Body of pancreas (tissue), 4 donors: ENCODE measurements around the gene RAB12. TPM values are rescaled to one million over a fixed set of nuclear protein-coding genes. Genes with fewer than 3 reads are reported as not detected.

ENCODE experiments used
- ATAC-seq: fragments of 150-250 bp; one replicate; pipeline ENCODE4 v1.9.1; 2016
- DNase-seq, 4 donors: peaks; one replicate each; pipeline ENCODE4 v3.0.0-alpha.2; 2019
- H3K27ac ChIP-seq, 4 donors: fragments of 200-600 bp; sonication (generic); 1 replicate in 3 of 4; 2 replicates in 1 of 4; pipeline versions ENCODE4 v1.5.1 to v1.6.1; 2016 to 2019; ENCODE audit warnings: mild to moderate bottlenecking in 1 of 4, mixed read lengths in 1 of 4, moderate library complexity in 1 of 4
- H3K27me3 ChIP-seq, 2 donors: fragments of 200-600 bp; sonication (generic); one replicate each; pipeline ENCODE4 v1.6.0; 2016; ENCODE audit warnings: mild to moderate bottlenecking in 1 of 2
- H3K36me3 ChIP-seq, 2 donors: fragments of 200-600 bp; sonication (generic); replicated peaks in 1 of 2; 2 replicates each; pipeline ENCODE4 v1.5.1; 2016; ENCODE audit warnings: low read depth in 2 of 2; ENCODE audit not compliant: insufficient read depth in 1 of 2
- H3K4me1 ChIP-seq: fragments of 200-600 bp; sonication (generic); one replicate; pipeline ENCODE4 v1.6.0; 2016
- H3K4me3 ChIP-seq, 2 donors: fragments of 200-600 bp; sonication (generic); 1 replicate in 1 of 2; 2 replicates in 1 of 2; pipeline ENCODE4 v1.5.1; 2016 to 2019
- H3K9me3 ChIP-seq, 3 donors: fragments of 200-600 bp; sonication (generic); 1 replicate in 2 of 3; 2 replicates in 1 of 3; pipeline ENCODE4 v1.5.1; 2016
- CTCF ChIP-seq, 7 experiments: fragments of 450-650 bp in 4 of 7; fragments of 200-600 bp in 3 of 7; sonication (generic) in 3 of 7; IDR thresholded peaks; one replicate each; pipeline ENCODE4 v1.5.1; 2016 to 2019; ENCODE audit warnings: antibody characterized with exemption in 7 of 7
- POLR2A ChIP-seq, 3 donors: fragments of 450-650 bp; IDR thresholded peaks; one replicate each; pipeline ENCODE4 v1.6.1; 2016; ENCODE audit warnings: antibody characterized with exemption in 3 of 3, mild to moderate bottlenecking in 2 of 3
- WGBS, 2 donors: methylation state at CpG; one replicate each; pipeline ENCODE4 v1.1.5; 2017; 5-methylcytosine and 5-hydroxymethylcytosine counted together
- intact Hi-C: fragments of 100-400 bp; cut with DNase I; formaldehyde crosslinking; loops from one replicate; pipeline ENCODE4 v1.15.1; 2023
- total RNA-seq, 2 donors: library from RNA; depleted of rRNA; stranded (reverse); fragments of >200 nt; gene quantifications; one replicate each; pipeline ENCODE4 v1.1.0, GENCODE V29; 2016

RAB12 gene
- total RNA-seq, 2 donors from 2014 or later, result 18.9 to 26.7 TPM

GRCh38 chr18:8662560-8663255 lies 53.5 kb downstream of the RAB12 start:
- WGBS, 2 donors, result 82% methylated on average over 16 to 17 of the region's 20 CpGs
- Histone ChIP-seq H3K36me3 (no peaks in the 10 kb centered on the region), H3K27ac (no peak overlapping the region), H3K27me3 (no peaks in the 10 kb centered on the region), H3K9me3 (no peaks in the 10 kb centered on the region), H3K4me1 (peaks cover 5% of the 10 kb centered on the region), H3K4me3 (no peak overlapping the region)
- ATAC-seq, result no peak
- no peak for DNase-seq
- TF ChIP-seq POLR2A (IDR thresholded peaks at IDR 0.05) (no peak), CTCF (IDR thresholded peaks at IDR 0.05) (no peak)
- intact Hi-C loops, result no loop called here

- intact Hi-C loops, result no loop called here
- DNase-seq (no peak), ATAC-seq (no peak)
- Histone ChIP-seq H3K36me3 (no peaks in the 10 kb centered on the region), H3K27me3 (no peaks in the 10 kb centered on the region), H3K4me1 (no peaks in the 10 kb centered on the region), H3K4me3 (no peak overlapping the region), H3K9me3 (no peaks in the 10 kb centered on the region), H3K27ac (no peak overlapping the region)
- 78 to 88% methylated on average over 3 of the region's 3 CpGs for WGBS, 2 donors
- TF ChIP-seq CTCF (IDR thresholded peaks at IDR 0.05), result no peak
- no peak for TF ChIP-seq POLR2A (IDR thresholded peaks at IDR 0.05)
Measured at GRCh38 chr18:8667846-8668245, 58.6 kb downstream of the RAB12 start.

- H3K27me3 ChIP-seq, result no peaks in the 10 kb centered on the region
- TF ChIP-seq POLR2A (IDR thresholded peaks at IDR 0.05), result no peak
- TF ChIP-seq CTCF (IDR thresholded peaks at IDR 0.05), result no peak
- DNase-seq (no peak), ATAC-seq (no peak)
- H3K4me1 ChIP-seq, result no peaks in the 10 kb centered on the region
- no peak overlapping the region for H3K27ac ChIP-seq
- no peaks in the 10 kb centered on the region for H3K36me3 ChIP-seq
- no peak overlapping the region for H3K4me3 ChIP-seq
- intact Hi-C loops, result no loop called here
- H3K9me3 ChIP-seq, result no peaks in the 10 kb centered on the region
Measured at GRCh38 chr18:8668381-8668780, 59.1 kb downstream of the RAB12 start.

GRCh38 chr18:8669571-8669970 lies 60.3 kb downstream of the RAB12 start:
- no peak for ATAC-seq
- Histone ChIP-seq H3K27ac (no peak overlapping the region), H3K36me3 (no peaks in the 10 kb centered on the region), H3K4me1 (no peaks in the 10 kb centered on the region), H3K4me3 (no peak overlapping the region), H3K27me3 (no peaks in the 10 kb centered on the region), H3K9me3 (no peaks in the 10 kb centered on the region)
- intact Hi-C loops, result no loop called here
- WGBS, 2 donors, result 83 to 84% methylated on average over 4 of the region's 4 CpGs
- no peak for DNase-seq
- no peak for TF ChIP-seq POLR2A (IDR thresholded peaks at IDR 0.05)
- no peak for TF ChIP-seq CTCF (IDR thresholded peaks at IDR 0.05)
